LNCaP clone FGC (cell line): ENCODE measurements around the gene EEF1A2.

ENCODE experiments used
- DNase-seq: peaks from one replicate; pipeline ENCODE4 v3.0.0-alpha.2; 2011; ENCODE audit warnings: low read depth
- H3K4me3 ChIP-seq: 2 replicates; pipeline ENCODE4 v1.5.1; 2011; ENCODE audit warnings: mild to moderate bottlenecking, low read depth, low read length, control low read depth
- CTCF ChIP-seq: IDR thresholded peaks from 2 replicates; pipeline ENCODE4 v1.5.1; 2012; ENCODE audit warnings: mild to moderate bottlenecking; ENCODE audit not compliant: control insufficient read depth, insufficient read depth; ENCODE audit errors: extremely low read depth

Gene EEF1A2

GRCh38 chr20:63468421-63468820, 30.5 kb downstream of the EEF1A2 start:
- H3K4me3 ChIP-seq, result no peak overlapping the region
- no peak for DNase-seq
- no peak for TF ChIP-seq CTCF

GRCh38 chr20:63467294-63468083, 31.4 kb downstream of the EEF1A2 start:
- no peak overlapping the region for H3K4me3 ChIP-seq
- TF ChIP-seq CTCF, result no peak
- no peak for DNase-seq

- no peak for TF ChIP-seq CTCF
- DNase-seq, result no peak
- H3K4me3 ChIP-seq, result no peak overlapping the region
Measured at GRCh38 chr20:63466861-63467260, 32.0 kb downstream of the EEF1A2 start.

- no peak for TF ChIP-seq CTCF
- DNase-seq, result no peak
- no peak overlapping the region for H3K4me3 ChIP-seq
Measured at GRCh38 chr20:63466250-63466825, 32.5 kb downstream of the EEF1A2 start.

- DNase-seq, result no peak
- no peak for TF ChIP-seq CTCF
- H3K4me3 ChIP-seq, result no peak overlapping the region
Measured at GRCh38 chr20:63465380-63466249, 33.3 kb downstream of the EEF1A2 start.

- TF ChIP-seq CTCF, result no peak
- no peak for DNase-seq
- no peak overlapping the region for H3K4me3 ChIP-seq
Measured at GRCh38 chr20:63464289-63464635, 34.6 kb downstream of the EEF1A2 start.
